Gastroesophageal sphincter (tissue), 3 donors: ENCODE measurements around the gene LRP1-AS.

Experiments
- EP300 ChIP-seq: sonication (generic); formaldehyde crosslinking; IDR thresholded peaks from one replicate; pipeline ENCODE4 v1.6.1; 2017; ENCODE audit warnings: antibody characterized with exemption, mild to moderate bottlenecking
- POLR2A ChIP-seq, 2 donors: fragments of 450-650 bp; IDR thresholded peaks; one replicate each; pipeline ENCODE4 v1.6.1; 2017; ENCODE audit warnings: antibody characterized with exemption in 2 of 2, mild to moderate bottlenecking in 2 of 2, moderate library complexity in 1 of 2
- POLR2AphosphoS5 ChIP-seq: sonication (generic); formaldehyde crosslinking; IDR thresholded peaks from one replicate; pipeline ENCODE4 v1.6.1; 2017; ENCODE audit warnings: antibody characterized with exemption
- TF ChIP-seq, protein P1 (sequence below), 4 experiments: fragments of 200-600 bp in 2 of 4; fragments of 450-650 bp in 2 of 4; sonication (generic) in 1 of 4; IDR thresholded peaks; one replicate each; pipeline ENCODE4 v1.5.1; 2017 to 2019; ENCODE audit warnings: antibody characterized with exemption in 4 of 4, mild to moderate bottlenecking in 2 of 4, moderate library complexity in 2 of 4

DNA sequence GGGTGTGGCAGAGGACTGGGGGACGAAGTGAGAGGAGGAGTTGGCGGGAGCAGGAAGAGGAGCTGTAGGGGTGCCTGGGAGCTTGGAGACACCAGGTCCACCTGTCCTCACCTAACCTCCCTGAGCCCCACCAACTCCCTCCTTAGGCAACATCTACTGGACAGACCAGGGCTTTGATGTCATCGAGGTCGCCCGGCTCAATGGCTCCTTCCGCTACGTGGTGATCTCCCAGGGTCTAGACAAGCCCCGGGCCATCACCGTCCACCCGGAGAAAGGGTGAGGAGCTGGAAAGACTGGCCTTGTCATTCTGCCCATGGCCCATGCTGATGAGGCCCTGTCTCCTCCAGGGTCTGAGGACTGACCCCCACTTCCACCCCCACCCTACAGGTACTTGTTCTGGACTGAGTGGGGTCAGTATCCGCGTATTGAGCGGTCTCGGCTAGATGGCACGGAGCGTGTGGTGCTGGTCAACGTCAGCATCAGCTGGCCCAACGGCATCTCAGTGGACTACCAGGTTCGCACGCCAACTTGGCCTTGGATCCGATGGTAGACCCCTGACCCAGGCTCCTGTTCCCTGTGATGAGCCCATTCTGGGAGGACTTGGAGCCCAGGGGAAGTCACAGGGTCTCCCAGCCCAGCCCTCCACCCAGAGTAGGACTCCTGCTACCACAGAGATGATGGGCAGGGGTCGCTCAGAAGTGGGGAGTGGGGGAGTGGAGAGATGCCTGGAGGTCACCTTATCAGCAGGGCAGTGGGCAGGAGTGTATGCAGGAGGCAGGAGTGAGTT is 36.7 kb upstream of the LRP1-AS start:
- TF ChIP-seq, protein P1, sequence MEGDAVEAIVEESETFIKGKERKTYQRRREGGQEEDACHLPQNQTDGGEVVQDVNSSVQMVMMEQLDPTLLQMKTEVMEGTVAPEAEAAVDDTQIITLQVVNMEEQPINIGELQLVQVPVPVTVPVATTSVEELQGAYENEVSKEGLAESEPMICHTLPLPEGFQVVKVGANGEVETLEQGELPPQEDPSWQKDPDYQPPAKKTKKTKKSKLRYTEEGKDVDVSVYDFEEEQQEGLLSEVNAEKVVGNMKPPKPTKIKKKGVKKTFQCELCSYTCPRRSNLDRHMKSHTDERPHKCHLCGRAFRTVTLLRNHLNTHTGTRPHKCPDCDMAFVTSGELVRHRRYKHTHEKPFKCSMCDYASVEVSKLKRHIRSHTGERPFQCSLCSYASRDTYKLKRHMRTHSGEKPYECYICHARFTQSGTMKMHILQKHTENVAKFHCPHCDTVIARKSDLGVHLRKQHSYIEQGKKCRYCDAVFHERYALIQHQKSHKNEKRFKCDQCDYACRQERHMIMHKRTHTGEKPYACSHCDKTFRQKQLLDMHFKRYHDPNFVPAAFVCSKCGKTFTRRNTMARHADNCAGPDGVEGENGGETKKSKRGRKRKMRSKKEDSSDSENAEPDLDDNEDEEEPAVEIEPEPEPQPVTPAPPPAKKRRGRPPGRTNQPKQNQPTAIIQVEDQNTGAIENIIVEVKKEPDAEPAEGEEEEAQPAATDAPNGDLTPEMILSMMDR (IDR thresholded peaks at IDR 0.05) = no peak
- TF ChIP-seq POLR2A (IDR thresholded peaks at IDR 0.05) (no peak), POLR2AphosphoS5 (no peak), EP300 (no peak)
